GM13976 (cell line): ENCODE results near the gene STXBP2.

Experiments used
- DNase-seq: peaks from one replicate; pipeline ENCODE4 v3.0.0; 2012; ENCODE audit warnings: low spot score
- CTCF ChIP-seq: IDR thresholded peaks from 2 replicates; pipeline ENCODE4 v1.5.1; 2012; ENCODE audit warnings: borderline replicate concordance, mild to moderate bottlenecking; ENCODE audit not compliant: insufficient read depth; ENCODE audit errors: extremely low read depth, missing control alignments, control extremely low read depth
- in situ Hi-C: fragments of 300-500 bp; cut with MboI; formaldehyde crosslinking; loops from one replicate; pipeline ENCODE4 v1.12.0; 2022; ENCODE audit warnings: low sequenced_read_pairs, mixed read lengths, inconsistent platforms; ENCODE audit not compliant: unreplicated experiment

STXBP2 gene

GRCh38 chr19:7662657-7663056, 25.7 kb downstream of the STXBP2 start:
- no peak for TF ChIP-seq CTCF
- in situ Hi-C loops, result loop anchor here (25.0 kb wide), 1 partner anchor 300 kb away; no protein-coding TSS in a partner anchor
- no peak for DNase-seq

- TF ChIP-seq CTCF, result no peak
- in situ Hi-C loops, result loop anchor here (25.0 kb wide), 1 partner anchor 301 kb away; no protein-coding TSS in a partner anchor
- no peak for DNase-seq
Observed at GRCh38 chr19:7663706-7664105, 26.8 kb downstream of the STXBP2 start.

- DNase-seq, result no peak
- in situ Hi-C loops, result loop anchor here (25.0 kb wide), 1 partner anchor 303 kb away; no protein-coding TSS in a partner anchor
- no peak for TF ChIP-seq CTCF
Observed at GRCh38 chr19:7665076-7665475, 28.2 kb downstream of the STXBP2 start.

GRCh38 chr19:7668842-7669241, 31.9 kb downstream of the STXBP2 start, which contains the start of gene RETN:
Gene RETN (plus strand): TSS chr19:7669049. CDS start chr19:7669327, 278 bp downstream.
- TF ChIP-seq CTCF, result no peak
- DNase-seq, result no peak
- in situ Hi-C loops, result loop anchor here (25.0 kb wide), 1 partner anchor 307 kb away; no protein-coding TSS in a partner anchor

GRCh38 chr19:7669641-7670040, 32.7 kb downstream of the STXBP2 start:
- in situ Hi-C loops, result loop anchor here (25.0 kb wide), 1 partner anchor 307 kb away; no protein-coding TSS in a partner anchor
- no peak for TF ChIP-seq CTCF
- no peak for DNase-seq

- in situ Hi-C loops, result loop anchor here (25.0 kb wide), 1 partner anchor 308 kb away; no protein-coding TSS in a partner anchor
- no peak for DNase-seq
Observed at GRCh38 chr19:7670150-7670783, 33.4 kb downstream of the STXBP2 start.

More at GRCh38 chr19:7670150-7670783, 33.4 kb downstream of the STXBP2 start:
- TF ChIP-seq CTCF, result no peak
